Endothelial cell of umbilical vein (primary cell): Measurements from ENCODE around the gene THY1. TPM values are rescaled to one million over a fixed set of nuclear protein-coding genes. Genes with fewer than 3 reads are reported as not detected.

Experiments used
- BruUV-seq: library from RNA; stranded (reverse); fragments of 400-500 nt; replicated peaks from 2 replicates; lab custom pipeline; 2021; lab: Mats Ljungman, UMichigan
- CTCF ChIA-PET: fragments of 300-600, 350-600 bp; sonication (Branson Sonifier 250); formaldehyde crosslinking; loops from one replicate; lab custom pipeline; 2021; ENCODE audit warnings: antibody characterized with exemption, inconsistent platforms; lab: Charles Lee
- POLR2A ChIA-PET: fragments of 300-600, 350-600 bp; sonication (Branson Sonifier 250); formaldehyde crosslinking; loops from one replicate; lab custom pipeline; 2021; ENCODE audit warnings: antibody characterized with exemption, inconsistent platforms; lab: Charles Lee
- DNase-seq: peaks from one replicate; pipeline ENCODE4 v3.0.0-alpha.2; 2011; ENCODE audit warnings: low read depth, low spot score
- FAIRE-seq: peaks from 2 replicates; lab custom pipeline; 2011; peaks lifted over from hg19 to GRCh38; lab: Jason Lieb, UNC
- H2AFZ ChIP-seq: 2 replicates; pipeline ENCODE4 v1.6.0; 2012; ENCODE audit warnings: low read depth, low read length, control low read depth, inconsistent platforms
- H3K27ac ChIP-seq: 2 replicates; pipeline ENCODE4 v1.5.1; 2011; ENCODE audit warnings: low read depth, mild to moderate bottlenecking, control low read depth, low read length, moderate library complexity; ENCODE audit not compliant: insufficient read depth
- H3K27me3 ChIP-seq, 2 experiments: 2 replicates each; pipeline versions ENCODE4 v1.6.0 to v1.6.1; 2011; ENCODE audit warnings: low read length in 2 of 2, mixed read lengths in 1 of 2; ENCODE audit not compliant: control insufficient read depth in 2 of 2, insufficient read depth in 2 of 2
- H3K36me3 ChIP-seq, 2 experiments: 2 replicates in 1 of 2; 3 replicates in 1 of 2; pipeline ENCODE4 v1.5.1; 2011; ENCODE audit warnings: low read length in 2 of 2, mild to moderate bottlenecking in 1 of 2, moderate library complexity in 1 of 2; ENCODE audit not compliant: control insufficient read depth in 2 of 2, insufficient read depth in 2 of 2; ENCODE audit errors: extremely low read depth in 1 of 2
- H3K4me1 ChIP-seq: 3 replicates; pipeline ENCODE4 v1.5.1; 2011; ENCODE audit warnings: mild to moderate bottlenecking, low read length; ENCODE audit not compliant: control insufficient read depth, insufficient read depth; ENCODE audit errors: extremely low read depth
- H3K4me2 ChIP-seq: 2 replicates; pipeline ENCODE4 v1.6.1; 2011; ENCODE audit warnings: low read length, control low read depth, mixed read lengths; ENCODE audit not compliant: insufficient read depth
- H3K4me3 ChIP-seq, 3 experiments: fragments of 200-600 bp in 1 of 3; sonication (generic), shearing (Covaris generic) in 1 of 3; replicated peaks in 1 of 3; 2 replicates each; pipeline ENCODE4 v1.5.1; 2011 to 2016; ENCODE audit warnings: control low read depth in 3 of 3, low read length in 3 of 3, mild to moderate bottlenecking in 2 of 3, inconsistent platforms in 1 of 3, low read depth in 1 of 3, moderate library complexity in 1 of 3; ENCODE audit not compliant: insufficient read depth in 1 of 3
- H3K79me2 ChIP-seq: 2 replicates; pipeline ENCODE4 v1.6.0; 2012; ENCODE audit warnings: low read length, inconsistent platforms; ENCODE audit not compliant: control insufficient read depth, insufficient read depth
- H3K9ac ChIP-seq: replicated peaks from 2 replicates; pipeline ENCODE3; 2011; ENCODE audit warnings: low read length, control low read depth; ENCODE audit not compliant: insufficient read depth; ENCODE audit errors: extremely low read depth
- H3K9me1 ChIP-seq: replicated peaks from 3 replicates; pipeline ENCODE4 v1.6.0; 2011; ENCODE audit warnings: mild to moderate bottlenecking, low read length; ENCODE audit not compliant: control insufficient read depth, insufficient read depth; ENCODE audit errors: extremely low read depth
- H3K9me3 ChIP-seq: replicated peaks from 2 replicates; pipeline ENCODE4 v1.5.1; 2012; ENCODE audit warnings: low read length, inconsistent platforms; ENCODE audit not compliant: control insufficient read depth, insufficient read depth
- H4K20me1 ChIP-seq: replicated peaks from 2 replicates; pipeline ENCODE3; 2011; ENCODE audit warnings: mild to moderate bottlenecking, low read length; ENCODE audit not compliant: control insufficient read depth, insufficient read depth; ENCODE audit errors: extremely low read depth
- EZH2 ChIP-seq: IDR thresholded peaks from 2 replicates; pipeline ENCODE4 v1.6.1; 2012; ENCODE audit warnings: borderline replicate concordance, low read depth, mild to moderate bottlenecking, moderate library complexity, low read length, inconsistent platforms; ENCODE audit not compliant: severe bottlenecking
- FOS ChIP-seq: IDR thresholded peaks from 2 replicates; pipeline ENCODE4 v1.6.1; 2011; ENCODE audit warnings: mild to moderate bottlenecking, low read length, moderate library complexity, borderline replicate concordance; ENCODE audit not compliant: insufficient read depth
- GATA2 ChIP-seq: IDR thresholded peaks from 2 replicates; pipeline ENCODE4 v1.7.0; 2011; ENCODE audit warnings: low read depth, mild to moderate bottlenecking, moderate library complexity, mixed read lengths, low read length; ENCODE audit not compliant: insufficient read length, insufficient read depth
- JUN ChIP-seq: IDR thresholded peaks from 2 replicates; pipeline ENCODE4 v1.6.1; 2011; ENCODE audit warnings: borderline replicate concordance, low read depth; ENCODE audit not compliant: insufficient read length, insufficient read depth
- MYC ChIP-seq: IDR thresholded peaks from one replicate; pipeline ENCODE4 v1.6.1; 2011; ENCODE audit warnings: mild to moderate bottlenecking, low read depth, low read length
- POLR2A ChIP-seq: IDR thresholded peaks from 2 replicates; pipeline ENCODE4 v1.6.1; 2012; ENCODE audit warnings: low read depth, mild to moderate bottlenecking, control low read depth, low read length
- POLR2AphosphoS5 ChIP-seq: IDR thresholded peaks from 2 replicates; pipeline ENCODE4 v1.6.1; 2012; ENCODE audit warnings: low read depth, mild to moderate bottlenecking, control low read depth, low read length, moderate library complexity; ENCODE audit not compliant: insufficient read depth
- dilution Hi-C: fragments of 300-500 bp; cut with MboI; formaldehyde crosslinking; loops from one replicate; pipeline ENCODE4 v1.15.0; 2019; ENCODE audit warnings: low sequenced_read_pairs; ENCODE audit not compliant: extremely low pct_ligation_motif_present
- intact Hi-C: fragments of 100-400 bp; cut with micrococcal nuclease; formaldehyde crosslinking; loops from one replicate; pipeline ENCODE4 v1.10.0; 2022
- polyA plus RNA-seq, 4 experiments: library from polyadenylated mRNA; depleted of rRNA in 3 of 4; stranded (reverse) in 3 of 4; unstranded in 1 of 4; fragments of >200 nt; gene quantifications; 2 replicates each; pipeline versions ENCODE4 v1.2.1 to v1.2.3, GENCODE V29; 2011 to 2012; ENCODE audit warnings: missing spikeins in 1 of 4
- total RNA-seq: library from RNA; stranded (reverse); gene quantifications from 2 replicates; pipeline ENCODE4 v1.2.3, GENCODE V29; 2021
- TF ChIP-seq, protein P1 (sequence below), 2 donors: IDR thresholded peaks; 1 replicate in 1 of 2; 2 replicates in 1 of 2; pipeline ENCODE4 v1.5.1; 2011; ENCODE audit warnings: low read length in 2 of 2, mild to moderate bottlenecking in 2 of 2, moderate library complexity in 2 of 2, control low read depth in 1 of 2, inconsistent platforms in 1 of 2, low read depth in 1 of 2; ENCODE audit not compliant: insufficient read depth in 1 of 2; ENCODE audit errors: extremely low read depth in 1 of 2
- TF ChIP-seq, protein P2 (sequence below): IDR thresholded peaks from 2 replicates; pipeline ENCODE4 v1.6.1; 2011; ENCODE audit not compliant: insufficient read depth, insufficient read length

Gene THY1
- total and polyA plus RNA-seq, 2 donors (not counting 3 experiments of a cell fraction or from before 2014, with no cell fraction given) = 0.75 to 1.4 TPM

DNA sequence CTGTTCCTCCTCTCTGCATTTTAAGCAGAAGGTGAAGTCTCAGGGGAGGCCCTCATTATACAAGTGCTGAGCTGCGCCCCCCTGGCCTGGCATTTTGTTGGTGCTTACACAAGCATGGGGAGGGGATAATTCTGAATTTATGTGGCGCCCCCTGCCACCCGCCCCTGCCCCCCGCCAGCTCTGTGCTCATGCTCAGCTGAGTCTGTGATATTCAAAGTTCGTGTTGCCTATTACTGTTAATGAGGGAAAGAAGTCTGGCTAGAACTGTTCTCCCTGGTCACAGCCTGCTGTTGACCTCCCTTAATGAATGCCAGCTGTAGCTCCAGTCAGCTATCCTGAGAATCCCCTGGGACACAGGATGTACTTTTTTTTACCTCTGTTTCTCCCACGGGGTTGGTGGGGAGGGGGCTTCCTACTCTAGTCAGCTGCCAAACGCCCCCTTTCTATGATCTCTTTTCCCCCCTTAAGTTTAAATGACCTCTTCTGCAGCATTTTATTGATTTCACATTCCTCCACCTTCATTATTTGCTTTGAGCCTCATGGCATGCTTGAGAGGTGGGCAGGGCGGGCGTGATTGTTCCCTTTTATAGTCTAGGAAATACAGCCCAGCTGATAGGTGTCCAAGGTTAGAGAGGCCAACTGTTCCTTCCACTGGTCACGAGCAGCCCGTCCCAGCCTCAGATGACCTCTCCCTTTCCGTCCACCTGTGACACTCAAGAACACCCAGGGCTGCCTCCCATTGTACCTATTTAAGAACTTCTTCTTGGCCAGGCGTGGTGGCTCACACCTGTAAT is 53.6 kb downstream of the THY1 start:
- Histone ChIP-seq H3K4me2 (no peak overlapping the region), H3K9ac (no peak overlapping the region), H3K27ac (no peak overlapping the region), H3K4me1 (no peaks in the 10 kb centered on the region), H4K20me1 (no peaks in the 10 kb centered on the region), H3K36me3 (no peaks in the 10 kb centered on the region), H3K9me3 (no peaks in the 10 kb centered on the region), H3K27me3 (peaks cover 8 to 15% of the 10 kb centered on the region in 2 experiments), H3K79me2 (no peaks in the 10 kb centered on the region), H3K9me1 (no peaks in the 10 kb centered on the region), H2AFZ (no peak overlapping the region), H3K4me3 (no peak overlapping the region)
- dilution Hi-C loops (no loop called here), intact Hi-C loops (no loop called here)
- ChIA-PET POLR2A (no interaction called here), CTCF (interaction anchor here (1.2 to 11.7 kb wide), 6 partner anchors 7 to 105 kb away, joined by 3 to 134 read pairs (median 8); partner anchors contain the start of genes C1QTNF5 and USP2)
- BruUV-seq = no TSS peak
- no peak for DNase-seq
- TF ChIP-seq MYC (no peak), POLR2AphosphoS5 (no peak)
- FAIRE-seq = no peak

DNA sequence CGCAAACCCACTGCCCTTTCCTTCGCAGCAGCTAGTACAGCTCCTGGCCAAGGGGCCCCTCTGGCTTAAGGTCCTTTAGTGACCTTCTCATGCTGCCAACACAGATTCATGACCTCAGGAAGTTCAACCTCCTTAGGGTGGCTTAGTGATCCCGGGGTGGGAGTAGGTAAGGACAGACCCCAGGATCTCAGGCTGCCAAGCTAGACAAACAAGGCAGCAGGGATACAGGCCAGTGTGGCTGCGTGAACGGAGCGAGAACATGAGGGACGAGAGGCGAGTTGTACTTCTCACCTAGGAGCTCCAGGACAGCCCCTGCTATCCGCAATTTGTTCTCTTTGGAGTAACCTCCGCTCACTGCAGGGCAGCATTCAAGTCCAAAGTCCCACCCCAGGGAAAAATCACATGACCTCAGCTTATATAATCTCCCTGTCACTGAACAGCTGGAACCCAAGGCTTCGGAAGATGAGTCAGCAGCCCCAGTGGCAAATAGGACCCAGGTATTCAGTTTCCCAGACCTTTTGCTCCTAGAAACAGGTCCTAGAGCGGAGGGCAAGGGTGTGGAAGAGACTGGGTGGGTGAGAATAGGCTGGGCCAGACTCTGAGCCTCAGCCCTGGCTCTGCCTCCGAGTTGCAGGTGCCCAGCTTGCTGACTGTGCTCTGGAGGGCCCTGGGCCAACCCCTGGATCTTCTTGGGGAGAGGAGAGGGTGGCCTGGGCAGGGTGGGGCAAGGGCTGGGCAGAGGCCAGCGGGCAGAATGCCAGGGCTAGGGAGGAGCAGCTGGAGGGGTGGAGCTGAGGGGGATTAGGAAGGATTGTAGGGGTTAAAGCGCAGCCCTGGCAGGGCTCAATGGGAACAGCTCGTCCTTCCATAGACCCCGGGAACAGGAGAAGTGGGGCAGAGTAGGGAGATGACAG is 54.6 kb downstream of the THY1 start:
- ChIA-PET POLR2A (no interaction called here), CTCF (interaction anchor here (1.2 to 11.7 kb wide), 5 partner anchors 8 to 106 kb away, joined by 3 to 134 read pairs (median 11); partner anchors contain the start of genes C1QTNF5 and USP2)
- dilution Hi-C loops (no loop called here), intact Hi-C loops (no loop called here)
- Histone ChIP-seq H3K79me2 (no peaks in the 10 kb centered on the region), H3K4me1 (no peaks in the 10 kb centered on the region), H3K9me3 (no peaks in the 10 kb centered on the region), H2AFZ (no peak overlapping the region), H3K27ac (no peak overlapping the region), H4K20me1 (no peaks in the 10 kb centered on the region), H3K27me3 (peaks cover 9 to 17% of the 10 kb centered on the region in 2 experiments), H3K9ac (no peak overlapping the region), H3K36me3 (no peaks in the 10 kb centered on the region), H3K9me1 (no peaks in the 10 kb centered on the region), H3K4me2 (no peak overlapping the region), H3K4me3 (no peak overlapping the region)
- no peak for FAIRE-seq
- BruUV-seq = no TSS peak
- TF ChIP-seq POLR2A (no peak), GATA2 (no peak), MYC (no peak), EZH2 (no peak), POLR2AphosphoS5 (no peak), JUN (no peak), FOS (no peak)
- TF ChIP-seq, protein P1, sequence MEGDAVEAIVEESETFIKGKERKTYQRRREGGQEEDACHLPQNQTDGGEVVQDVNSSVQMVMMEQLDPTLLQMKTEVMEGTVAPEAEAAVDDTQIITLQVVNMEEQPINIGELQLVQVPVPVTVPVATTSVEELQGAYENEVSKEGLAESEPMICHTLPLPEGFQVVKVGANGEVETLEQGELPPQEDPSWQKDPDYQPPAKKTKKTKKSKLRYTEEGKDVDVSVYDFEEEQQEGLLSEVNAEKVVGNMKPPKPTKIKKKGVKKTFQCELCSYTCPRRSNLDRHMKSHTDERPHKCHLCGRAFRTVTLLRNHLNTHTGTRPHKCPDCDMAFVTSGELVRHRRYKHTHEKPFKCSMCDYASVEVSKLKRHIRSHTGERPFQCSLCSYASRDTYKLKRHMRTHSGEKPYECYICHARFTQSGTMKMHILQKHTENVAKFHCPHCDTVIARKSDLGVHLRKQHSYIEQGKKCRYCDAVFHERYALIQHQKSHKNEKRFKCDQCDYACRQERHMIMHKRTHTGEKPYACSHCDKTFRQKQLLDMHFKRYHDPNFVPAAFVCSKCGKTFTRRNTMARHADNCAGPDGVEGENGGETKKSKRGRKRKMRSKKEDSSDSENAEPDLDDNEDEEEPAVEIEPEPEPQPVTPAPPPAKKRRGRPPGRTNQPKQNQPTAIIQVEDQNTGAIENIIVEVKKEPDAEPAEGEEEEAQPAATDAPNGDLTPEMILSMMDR (IDR thresholded peaks at IDR 0.05; ENCODE audit: extremely low read depth in 1 of 2, insufficient read depth in 1 of 2, low read depth in 1 of 2, low read length in 2 of 2) = no peak
- TF ChIP-seq, protein P2, sequence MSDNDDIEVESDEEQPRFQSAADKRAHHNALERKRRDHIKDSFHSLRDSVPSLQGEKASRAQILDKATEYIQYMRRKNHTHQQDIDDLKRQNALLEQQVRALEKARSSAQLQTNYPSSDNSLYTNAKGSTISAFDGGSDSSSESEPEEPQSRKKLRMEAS = no peak
- no peak for DNase-seq
